HEK293T (cell line): ENCODE results near the gene EFHD2.

Experiments used
- ARNT ChIP-seq: fragments of 450-650 bp; IDR thresholded peaks from 2 replicates; pipeline ENCODE4 v1.6.1; 2017; ENCODE audit warnings: mild to moderate bottlenecking
- BHLHE40 ChIP-seq: fragments of 450-650 bp; IDR thresholded peaks from 2 replicates; pipeline ENCODE4 v1.6.1; 2016; ENCODE audit warnings: mild to moderate bottlenecking, moderate library complexity, borderline replicate concordance
- FOXA1 ChIP-seq: fragments of 450-650 bp; IDR thresholded peaks from 2 replicates; pipeline ENCODE4 v1.6.1; 2016; ENCODE audit warnings: mild to moderate bottlenecking
- FOXK2 ChIP-seq: fragments of 450-650 bp; IDR thresholded peaks from 2 replicates; pipeline ENCODE4 v1.6.1; 2016; ENCODE audit warnings: mild to moderate bottlenecking
- FOXM1 ChIP-seq: fragments of 450-650 bp; IDR thresholded peaks from 2 replicates; pipeline ENCODE4 v1.6.1; 2017; ENCODE audit warnings: mild to moderate bottlenecking, borderline replicate concordance
- L3MBTL2 ChIP-seq: fragments of 450-650 bp; conservative IDR thresholded peaks from 2 replicates; pipeline ENCODE4 v1.6.1; 2016; ENCODE audit warnings: mild to moderate bottlenecking
- LEF1 ChIP-seq: fragments of 450-650 bp; IDR thresholded peaks from 2 replicates; pipeline ENCODE4 v1.6.1; 2017; ENCODE audit warnings: mild to moderate bottlenecking, borderline replicate concordance
- SP1 ChIP-seq: fragments of 450-650 bp; IDR thresholded peaks from 2 replicates; pipeline ENCODE4 v1.6.1; 2017
- SUZ12 ChIP-seq: fragments of 450-650 bp; IDR thresholded peaks from 2 replicates; pipeline ENCODE4 v1.6.1; 2016; ENCODE audit warnings: mild to moderate bottlenecking
- ZNF384 ChIP-seq: fragments of 450-650 bp; IDR thresholded peaks from 2 replicates; pipeline ENCODE4 v1.6.1; 2016
- TF ChIP-seq, protein P1 (sequence below): fragments of 450-650 bp; IDR thresholded peaks from 2 replicates; pipeline ENCODE4 v1.6.1; 2016

DNA sequence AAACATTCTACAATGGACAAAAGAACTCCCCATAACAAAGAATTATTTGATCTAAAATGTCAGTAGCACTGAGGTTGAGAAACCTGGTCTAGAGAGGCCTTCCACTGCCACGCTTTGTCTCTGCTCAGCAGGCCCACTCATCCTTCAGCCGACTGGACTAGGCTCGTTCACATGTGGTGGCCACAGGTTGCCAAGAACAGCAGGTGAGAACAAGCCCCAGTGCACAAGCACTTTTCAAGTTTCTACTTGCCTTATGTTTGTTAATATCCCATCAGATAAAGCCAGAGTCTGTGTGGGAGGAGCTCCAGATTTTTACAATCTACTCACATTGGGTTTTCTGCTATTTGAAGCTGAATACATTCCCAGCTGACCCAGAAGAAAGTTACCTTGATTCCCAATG is 9.1 kb upstream of the EFHD2 start:
- TF ChIP-seq FOXK2: no peak
- no peak for TF ChIP-seq FOXM1
- no peak for TF ChIP-seq L3MBTL2
- no peak for TF ChIP-seq SP1
- TF ChIP-seq SUZ12: no peak
- no peak for TF ChIP-seq BHLHE40
- no peak for TF ChIP-seq ARNT
- no peak for TF ChIP-seq FOXA1
- TF ChIP-seq ZNF384: no peak
- TF ChIP-seq, protein P1, sequence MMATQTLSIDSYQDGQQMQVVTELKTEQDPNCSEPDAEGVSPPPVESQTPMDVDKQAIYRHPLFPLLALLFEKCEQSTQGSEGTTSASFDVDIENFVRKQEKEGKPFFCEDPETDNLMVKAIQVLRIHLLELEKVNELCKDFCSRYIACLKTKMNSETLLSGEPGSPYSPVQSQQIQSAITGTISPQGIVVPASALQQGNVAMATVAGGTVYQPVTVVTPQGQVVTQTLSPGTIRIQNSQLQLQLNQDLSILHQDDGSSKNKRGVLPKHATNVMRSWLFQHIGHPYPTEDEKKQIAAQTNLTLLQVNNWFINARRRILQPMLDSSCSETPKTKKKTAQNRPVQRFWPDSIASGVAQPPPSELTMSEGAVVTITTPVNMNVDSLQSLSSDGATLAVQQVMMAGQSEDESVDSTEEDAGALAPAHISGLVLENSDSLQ: no peak
- TF ChIP-seq LEF1: no peak
